SK-N-MC (cell line): ENCODE data around the gene OR5V1.

Experiments used
- EZH2 ChIP-seq: fragments of 200-600 bp; sonication (generic); IDR thresholded peaks from one replicate; pipeline ENCODE4 v1.6.1; 2017; ENCODE audit warnings: antibody characterized with exemption
- FOXP2 ChIP-seq: optimal IDR thresholded peaks from 2 replicates; pipeline ENCODE3; 2011; ENCODE audit warnings: mild to moderate bottlenecking, moderate library complexity; ENCODE audit not compliant: insufficient read depth; ENCODE audit errors: extremely low read length, control extremely low read depth
- POLR2AphosphoS5 ChIP-seq: IDR thresholded peaks from 2 replicates; pipeline ENCODE4 v1.6.1; 2012; ENCODE audit warnings: mild to moderate bottlenecking, low read depth, low read length, borderline replicate concordance

- TF ChIP-seq EZH2 (no peak), POLR2AphosphoS5 (no peak), FOXP2 (no peak)
Measured at GRCh38 chr6:29336269-29336668, 32.4 kb downstream of the OR5V1 start.
